ENCODE results near the gene IGSF3.
"Not testable (repeated sequence)": the region's sequence is repeated elsewhere in the genome, so short reads cannot be mapped to it uniquely, and the experiment has no call there.

DNA sequence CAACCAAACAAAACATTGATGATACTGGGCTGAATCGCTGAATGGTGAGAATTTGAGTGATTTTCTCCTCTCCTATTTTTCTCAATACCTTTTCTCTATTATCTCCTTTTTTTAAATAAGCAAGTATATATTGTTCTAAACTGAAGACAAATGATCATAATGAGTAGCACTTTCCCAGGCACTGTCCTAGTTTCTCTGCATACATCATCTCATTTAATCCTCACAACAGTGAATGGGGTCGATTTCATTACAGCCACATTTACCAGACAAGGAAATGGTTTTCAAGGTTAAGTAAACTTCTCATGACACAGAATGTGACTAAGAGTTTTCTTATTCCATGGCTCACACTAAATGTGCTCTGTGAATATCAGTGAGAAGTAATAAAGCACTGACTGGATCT is 45.0 kb downstream of the IGSF3 start:
- not testable (repeated sequence) for TF ChIP-seq POLR2AphosphoS5 (IDR thresholded peaks at IDR 0.05; ENCODE audit: borderline replicate concordance, low read depth, low read length); EZH2 (IDR thresholded peaks at IDR 0.05)
